K562 (cell line): Measurements from ENCODE around the gene RNF224. TPM values are rescaled to one million over a fixed set of nuclear protein-coding genes. Genes with fewer than 3 reads are reported as not detected.

Source experiments
- ESRRA ChIP-seq: fragments of 450-650 bp; IDR thresholded peaks from 2 replicates; pipeline ENCODE4 v1.6.1; 2014; ENCODE audit warnings: low read depth, mild to moderate bottlenecking, moderate library complexity, borderline replicate concordance
- ILF3 ChIP-seq: fragments of 450-650 bp; IDR thresholded peaks from 2 replicates; pipeline ENCODE4 v1.6.1; 2018; ENCODE audit warnings: antibody characterized with exemption, mild to moderate bottlenecking, moderate library complexity, borderline replicate concordance
- JUN ChIP-seq, 2 experiments: sonication (generic) in 1 of 2; formaldehyde crosslinking in 1 of 2; IDR thresholded peaks; 2 replicates each; pipeline versions ENCODE4 v1.6.1 to v1.8.0; 2012 to 2022; ENCODE audit warnings: borderline replicate concordance in 2 of 2, mild to moderate bottlenecking in 2 of 2, improper control_type of control experiment in 1 of 2, low read depth in 1 of 2, low read length in 1 of 2, missing genetic modification reagents in 1 of 2
- SMARCA5 ChIP-seq: fragments of 450-650 bp; IDR thresholded peaks from 2 replicates; pipeline ENCODE4 v1.6.1; 2016
- TCF7L2 ChIP-seq: fragments of 150-350 bp; IDR thresholded peaks from 2 replicates; pipeline ENCODE4 v1.6.1; 2016; ENCODE audit warnings: low read depth, mild to moderate bottlenecking, low read length, moderate library complexity
- XRCC5 ChIP-seq: fragments of 200-400 bp; formaldehyde crosslinking; IDR thresholded peaks from 2 replicates; pipeline ENCODE4 v1.6.1; 2017; ENCODE audit warnings: low read depth, mild to moderate bottlenecking, low read length
- ZSCAN32 ChIP-seq: fragments of 450-650 bp; formaldehyde crosslinking; IDR thresholded peaks from 2 replicates; pipeline ENCODE4 v1.4.0; 2020; ENCODE audit warnings: mild to moderate bottlenecking, moderate library complexity
- polyA plus RNA-seq, 8 experiments: library from polyadenylated mRNA; depleted of rRNA in 4 of 8; stranded (reverse) in 5 of 8; unstranded in 3 of 8; fragments of >200 nt; fragmentation: Nextera tagmentation in 2 of 8; fragmentation: Illumina TruSeq in 1 of 8; extraction: Ambion mirVana in 2 of 8; extraction: Trizol in 1 of 8; gene quantifications; 2 replicates each; pipeline versions ENCODE4 v1.2.1 to v1.2.3, GENCODE V29; 2011 to 2014; ENCODE audit warnings: inconsistent platforms in 1 of 8, missing spikeins in 1 of 8
- total RNA-seq, 7 experiments: library from RNA; depleted of rRNA in 6 of 7; stranded (reverse); fragments of >200 nt in 6 of 7; fragmentation: Illumina TruSeq in 2 of 7; extraction: Trizol in 2 of 7; gene quantifications; 2 replicates each; pipeline versions ENCODE4 v1.2.1 to v1.2.3, GENCODE V29; 2011 to 2021; ENCODE audit warnings: low replicate concordance in 1 of 7
- TF ChIP-seq, protein P1 (sequence below): fragments of 450-650 bp; IDR thresholded peaks from 2 replicates; pipeline ENCODE4 v1.6.1; 2017; ENCODE audit warnings: antibody characterized with exemption
- TF ChIP-seq, protein P2 (sequence below): fragments of 450-650 bp; IDR thresholded peaks from 2 replicates; pipeline ENCODE4 v1.6.1; 2016; ENCODE audit warnings: low read depth, mild to moderate bottlenecking, moderate library complexity
- TF ChIP-seq, protein P3 (sequence below): fragments of 250-450 bp; sonication (Bioruptor Pico); IDR thresholded peaks from 2 replicates; pipeline ENCODE4 v1.8.0; 2022; ENCODE audit warnings: moderate library complexity, mild to moderate bottlenecking, inconsistent platforms
- TF ChIP-seq, protein P4 (sequence below): fragments of 150-350 bp; IDR thresholded peaks from 2 replicates; pipeline ENCODE4 v1.6.1; 2014; ENCODE audit warnings: low read depth, mild to moderate bottlenecking, low read length, borderline replicate concordance

The RNF224 gene
- total and polyA plus RNA-seq, 9 of the 15 experiments (the other 6 are each of a cell fraction or from before 2014, with no cell fraction given): not detected

DNA sequence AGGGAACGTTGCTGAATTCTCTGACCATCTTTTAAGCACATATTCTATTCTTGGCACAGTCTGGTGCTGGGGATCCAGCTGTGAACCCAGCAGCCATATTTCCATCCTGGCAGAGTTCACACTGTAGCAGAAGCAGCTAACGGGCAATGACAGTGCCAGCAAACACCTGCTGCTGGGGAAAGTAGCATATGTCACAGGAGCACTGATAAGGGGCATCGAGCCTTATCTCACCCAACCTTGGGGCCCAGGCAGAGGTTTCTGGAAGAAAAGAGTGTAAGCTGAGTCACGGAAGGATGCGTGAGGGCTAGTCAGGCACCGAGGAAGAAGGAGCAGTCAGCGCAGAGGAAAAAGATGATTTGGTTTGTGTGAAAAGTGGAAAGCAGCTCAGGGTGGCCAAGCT lies 20.7 kb upstream of the RNF224 start (continued):
- TF ChIP-seq, protein P1, sequence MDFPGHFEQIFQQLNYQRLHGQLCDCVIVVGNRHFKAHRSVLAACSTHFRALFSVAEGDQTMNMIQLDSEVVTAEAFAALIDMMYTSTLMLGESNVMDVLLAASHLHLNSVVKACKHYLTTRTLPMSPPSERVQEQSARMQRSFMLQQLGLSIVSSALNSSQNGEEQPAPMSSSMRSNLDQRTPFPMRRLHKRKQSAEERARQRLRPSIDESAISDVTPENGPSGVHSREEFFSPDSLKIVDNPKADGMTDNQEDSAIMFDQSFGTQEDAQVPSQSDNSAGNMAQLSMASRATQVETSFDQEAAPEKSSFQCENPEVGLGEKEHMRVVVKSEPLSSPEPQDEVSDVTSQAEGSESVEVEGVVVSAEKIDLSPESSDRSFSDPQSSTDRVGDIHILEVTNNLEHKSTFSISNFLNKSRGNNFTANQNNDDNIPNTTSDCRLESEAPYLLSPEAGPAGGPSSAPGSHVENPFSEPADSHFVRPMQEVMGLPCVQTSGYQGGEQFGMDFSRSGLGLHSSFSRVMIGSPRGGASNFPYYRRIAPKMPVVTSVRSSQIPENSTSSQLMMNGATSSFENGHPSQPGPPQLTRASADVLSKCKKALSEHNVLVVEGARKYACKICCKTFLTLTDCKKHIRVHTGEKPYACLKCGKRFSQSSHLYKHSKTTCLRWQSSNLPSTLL: no peak
- TF ChIP-seq TCF7L2 (no peak), ILF3 (no peak), XRCC5 (no peak), SMARCA5 (no peak), ESRRA (no peak), JUN (IDR thresholded peaks at IDR 0.05; ENCODE audit: borderline replicate concordance, low read depth, low read length) (no peak), JUN (CRISPR knock-in tag; IDR thresholded peaks at IDR 0.05; ENCODE audit: borderline replicate concordance) (no peak), ZSCAN32 (CRISPR knock-in tag) (no peak)
- TF ChIP-seq, protein P2, sequence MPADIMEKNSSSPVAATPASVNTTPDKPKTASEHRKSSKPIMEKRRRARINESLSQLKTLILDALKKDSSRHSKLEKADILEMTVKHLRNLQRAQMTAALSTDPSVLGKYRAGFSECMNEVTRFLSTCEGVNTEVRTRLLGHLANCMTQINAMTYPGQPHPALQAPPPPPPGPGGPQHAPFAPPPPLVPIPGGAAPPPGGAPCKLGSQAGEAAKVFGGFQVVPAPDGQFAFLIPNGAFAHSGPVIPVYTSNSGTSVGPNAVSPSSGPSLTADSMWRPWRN: no peak
- TF ChIP-seq, protein P3, sequence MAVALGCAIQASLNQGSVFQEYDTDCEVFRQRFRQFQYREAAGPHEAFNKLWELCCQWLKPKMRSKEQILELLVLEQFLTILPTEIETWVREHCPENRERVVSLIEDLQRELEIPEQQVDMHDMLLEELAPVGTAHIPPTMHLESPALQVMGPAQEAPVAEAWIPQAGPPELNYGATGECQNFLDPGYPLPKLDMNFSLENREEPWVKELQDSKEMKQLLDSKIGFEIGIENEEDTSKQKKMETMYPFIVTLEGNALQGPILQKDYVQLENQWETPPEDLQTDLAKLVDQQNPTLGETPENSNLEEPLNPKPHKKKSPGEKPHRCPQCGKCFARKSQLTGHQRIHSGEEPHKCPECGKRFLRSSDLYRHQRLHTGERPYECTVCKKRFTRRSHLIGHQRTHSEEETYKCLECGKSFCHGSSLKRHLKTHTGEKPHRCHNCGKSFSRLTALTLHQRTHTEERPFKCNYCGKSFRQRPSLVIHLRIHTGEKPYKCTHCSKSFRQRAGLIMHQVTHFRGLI: no peak
- TF ChIP-seq, protein P4, sequence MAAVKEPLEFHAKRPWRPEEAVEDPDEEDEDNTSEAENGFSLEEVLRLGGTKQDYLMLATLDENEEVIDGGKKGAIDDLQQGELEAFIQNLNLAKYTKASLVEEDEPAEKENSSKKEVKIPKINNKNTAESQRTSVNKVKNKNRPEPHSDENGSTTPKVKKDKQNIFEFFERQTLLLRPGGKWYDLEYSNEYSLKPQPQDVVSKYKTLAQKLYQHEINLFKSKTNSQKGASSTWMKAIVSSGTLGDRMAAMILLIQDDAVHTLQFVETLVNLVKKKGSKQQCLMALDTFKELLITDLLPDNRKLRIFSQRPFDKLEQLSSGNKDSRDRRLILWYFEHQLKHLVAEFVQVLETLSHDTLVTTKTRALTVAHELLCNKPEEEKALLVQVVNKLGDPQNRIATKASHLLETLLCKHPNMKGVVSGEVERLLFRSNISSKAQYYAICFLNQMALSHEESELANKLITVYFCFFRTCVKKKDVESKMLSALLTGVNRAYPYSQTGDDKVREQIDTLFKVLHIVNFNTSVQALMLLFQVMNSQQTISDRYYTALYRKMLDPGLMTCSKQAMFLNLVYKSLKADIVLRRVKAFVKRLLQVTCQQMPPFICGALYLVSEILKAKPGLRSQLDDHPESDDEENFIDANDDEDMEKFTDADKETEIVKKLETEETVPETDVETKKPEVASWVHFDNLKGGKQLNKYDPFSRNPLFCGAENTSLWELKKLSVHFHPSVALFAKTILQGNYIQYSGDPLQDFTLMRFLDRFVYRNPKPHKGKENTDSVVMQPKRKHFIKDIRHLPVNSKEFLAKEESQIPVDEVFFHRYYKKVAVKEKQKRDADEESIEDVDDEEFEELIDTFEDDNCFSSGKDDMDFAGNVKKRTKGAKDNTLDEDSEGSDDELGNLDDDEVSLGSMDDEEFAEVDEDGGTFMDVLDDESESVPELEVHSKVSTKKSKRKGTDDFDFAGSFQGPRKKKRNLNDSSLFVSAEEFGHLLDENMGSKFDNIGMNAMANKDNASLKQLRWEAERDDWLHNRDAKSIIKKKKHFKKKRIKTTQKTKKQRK: no peak
